Measurements from ENCODE around the gene PTGR1.

PTGR1 gene

DNA sequence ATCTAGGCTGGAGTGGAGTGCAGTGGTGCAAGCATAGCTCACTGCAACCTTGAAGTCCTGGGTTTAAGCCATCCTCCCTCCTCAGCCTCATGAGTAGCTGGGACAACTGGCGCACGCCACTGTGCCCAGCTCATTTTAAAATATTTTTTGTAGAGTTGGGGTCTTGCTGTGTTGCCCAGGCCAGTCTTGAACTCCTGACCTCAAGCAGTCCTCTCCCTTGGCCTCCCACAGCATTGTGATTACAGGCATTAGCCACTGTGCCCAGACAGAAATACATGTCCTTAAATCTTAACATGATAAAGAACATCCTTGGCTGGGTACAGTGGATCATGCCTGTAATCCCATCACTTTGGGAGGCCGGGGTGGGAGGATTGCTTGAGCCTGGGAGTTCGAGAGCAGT is 67.7 kb downstream of the PTGR1 start:
- no peak for TF ChIP-seq SIN3A (IDR thresholded peaks at IDR 0.05; ENCODE audit: borderline replicate concordance, insufficient read depth, low read length)

DNA sequence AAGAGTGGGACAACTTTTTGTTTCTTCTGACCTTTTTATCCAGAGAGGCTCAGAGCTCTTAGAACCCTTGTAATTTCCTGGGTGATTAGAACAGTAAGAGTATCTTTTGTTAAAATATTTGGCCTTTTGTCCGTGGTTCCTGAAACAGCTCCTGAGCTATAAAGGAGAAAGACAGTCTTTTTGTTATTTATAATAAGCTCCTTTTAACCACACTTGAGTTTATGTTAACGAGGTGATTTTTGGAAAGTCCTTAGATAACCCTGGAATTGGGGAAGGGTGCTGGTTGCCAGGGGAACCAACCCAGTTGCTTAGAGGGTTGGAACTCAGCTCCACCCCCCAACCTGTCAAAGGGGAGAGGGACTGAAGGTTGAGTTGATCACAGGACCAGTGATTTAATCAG is 69.7 kb downstream of the PTGR1 start:
- TF ChIP-seq FOXP2 (optimal IDR thresholded peaks at IDR 0.05; ENCODE audit: borderline replicate concordance, extremely low read depth, extremely low read length, insufficient read depth) (no peak), TAF1 (IDR thresholded peaks at IDR 0.05; ENCODE audit: borderline replicate concordance, insufficient read depth, low read length) (no peak), SIN3A (IDR thresholded peaks at IDR 0.05; ENCODE audit: borderline replicate concordance, insufficient read depth, low read length) (no peak), POLR2AphosphoS5 (IDR thresholded peaks at IDR 0.05; ENCODE audit: low read depth, low read length) (no peak)
- TF ChIP-seq, protein P1, sequence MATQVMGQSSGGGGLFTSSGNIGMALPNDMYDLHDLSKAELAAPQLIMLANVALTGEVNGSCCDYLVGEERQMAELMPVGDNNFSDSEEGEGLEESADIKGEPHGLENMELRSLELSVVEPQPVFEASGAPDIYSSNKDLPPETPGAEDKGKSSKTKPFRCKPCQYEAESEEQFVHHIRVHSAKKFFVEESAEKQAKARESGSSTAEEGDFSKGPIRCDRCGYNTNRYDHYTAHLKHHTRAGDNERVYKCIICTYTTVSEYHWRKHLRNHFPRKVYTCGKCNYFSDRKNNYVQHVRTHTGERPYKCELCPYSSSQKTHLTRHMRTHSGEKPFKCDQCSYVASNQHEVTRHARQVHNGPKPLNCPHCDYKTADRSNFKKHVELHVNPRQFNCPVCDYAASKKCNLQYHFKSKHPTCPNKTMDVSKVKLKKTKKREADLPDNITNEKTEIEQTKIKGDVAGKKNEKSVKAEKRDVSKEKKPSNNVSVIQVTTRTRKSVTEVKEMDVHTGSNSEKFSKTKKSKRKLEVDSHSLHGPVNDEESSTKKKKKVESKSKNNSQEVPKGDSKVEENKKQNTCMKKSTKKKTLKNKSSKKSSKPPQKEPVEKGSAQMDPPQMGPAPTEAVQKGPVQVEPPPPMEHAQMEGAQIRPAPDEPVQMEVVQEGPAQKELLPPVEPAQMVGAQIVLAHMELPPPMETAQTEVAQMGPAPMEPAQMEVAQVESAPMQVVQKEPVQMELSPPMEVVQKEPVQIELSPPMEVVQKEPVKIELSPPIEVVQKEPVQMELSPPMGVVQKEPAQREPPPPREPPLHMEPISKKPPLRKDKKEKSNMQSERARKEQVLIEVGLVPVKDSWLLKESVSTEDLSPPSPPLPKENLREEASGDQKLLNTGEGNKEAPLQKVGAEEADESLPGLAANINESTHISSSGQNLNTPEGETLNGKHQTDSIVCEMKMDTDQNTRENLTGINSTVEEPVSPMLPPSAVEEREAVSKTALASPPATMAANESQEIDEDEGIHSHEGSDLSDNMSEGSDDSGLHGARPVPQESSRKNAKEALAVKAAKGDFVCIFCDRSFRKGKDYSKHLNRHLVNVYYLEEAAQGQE (IDR thresholded peaks at IDR 0.05; ENCODE audit: insufficient read depth in 1 of 2, low read depth in 2 of 2, low read length in 2 of 2): no peak

DNA sequence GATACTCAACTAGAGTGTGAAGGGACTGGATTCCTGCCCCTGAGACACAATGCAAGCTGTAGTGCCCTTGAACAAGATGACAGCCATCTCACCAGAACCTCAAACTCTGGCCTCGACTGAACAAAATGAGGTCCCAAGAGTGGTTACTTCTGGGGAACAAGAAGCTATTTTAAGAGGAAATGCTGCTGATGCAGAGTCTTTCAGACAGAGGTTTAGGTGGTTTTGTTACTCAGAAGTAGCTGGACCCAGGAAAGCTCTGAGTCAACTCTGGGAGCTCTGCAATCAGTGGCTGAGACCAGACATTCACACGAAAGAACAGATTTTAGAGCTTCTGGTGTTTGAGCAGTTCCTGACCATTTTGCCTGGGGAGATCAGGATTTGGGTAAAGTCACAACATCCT is 72.1 kb downstream of the PTGR1 start:
- TF ChIP-seq SIN3A (IDR thresholded peaks at IDR 0.05; ENCODE audit: borderline replicate concordance, insufficient read depth, low read length) (no peak), POLR2AphosphoS5 (IDR thresholded peaks at IDR 0.05; ENCODE audit: low read depth, low read length) (no peak), FOXP2 (optimal IDR thresholded peaks at IDR 0.05; ENCODE audit: borderline replicate concordance, extremely low read depth, extremely low read length, insufficient read depth) (no peak), TAF1 (IDR thresholded peaks at IDR 0.05; ENCODE audit: borderline replicate concordance, insufficient read depth, low read length) (no peak)
- TF ChIP-seq, protein P1 (IDR thresholded peaks at IDR 0.05; ENCODE audit: insufficient read depth in 1 of 2, low read depth in 2 of 2, low read length in 2 of 2): no peak

DNA sequence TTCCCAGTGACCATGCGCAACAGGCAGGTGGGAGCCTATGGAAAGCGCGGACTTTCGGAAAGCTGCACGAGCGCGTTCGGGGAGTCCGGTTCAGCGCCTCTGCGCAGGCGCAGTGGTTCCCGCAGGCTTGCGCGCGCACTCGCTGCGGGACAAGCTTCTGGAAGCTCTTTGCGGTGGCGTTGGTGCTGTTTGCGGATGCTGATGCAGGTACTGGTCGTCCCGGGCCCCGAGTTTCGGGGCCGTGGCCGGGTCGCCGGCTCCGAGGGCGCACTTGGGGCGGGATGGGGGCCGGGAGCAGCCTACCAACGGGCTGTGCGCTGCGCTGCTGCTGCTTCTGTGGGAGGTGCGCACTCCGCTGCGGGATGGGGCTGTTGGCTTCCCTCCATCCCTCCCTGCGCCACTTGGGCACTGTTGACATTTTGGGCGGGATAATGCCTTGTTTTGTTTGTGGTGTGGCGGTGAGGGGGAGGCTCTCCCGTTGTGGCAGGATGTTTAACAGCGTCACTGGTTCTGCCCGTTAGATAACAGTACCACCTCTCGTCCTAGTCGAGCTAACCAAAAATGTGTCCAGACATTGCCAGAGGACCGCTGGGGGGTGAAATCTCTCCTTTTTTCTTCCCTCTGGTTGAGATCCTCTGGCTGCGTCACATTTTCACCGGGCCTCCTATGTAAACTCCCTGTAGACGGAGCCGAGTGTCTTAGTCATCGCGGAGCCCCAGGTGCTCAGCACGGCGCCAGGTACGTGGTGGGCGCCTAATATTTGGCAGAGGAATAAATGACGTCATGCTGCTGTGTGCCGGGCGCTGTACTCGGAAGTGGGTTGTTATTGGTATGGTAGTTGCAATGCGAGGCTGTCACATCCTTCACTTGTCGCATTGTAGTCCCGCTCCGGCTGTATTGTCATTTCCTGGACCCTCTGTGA is 74.1 kb downstream of the PTGR1 start, which contains the start of gene ZNF483:
Gene ZNF483, plus strand, starts transcription at position 124 of the 922 bp plus-strand sequence. CDS start 2,217 bp downstream, outside the sequence.
- TF ChIP-seq FOXP2 (optimal IDR thresholded peaks at IDR 0.05; ENCODE audit: borderline replicate concordance, extremely low read depth, extremely low read length, insufficient read depth) (no peak), SIN3A (IDR thresholded peaks at IDR 0.05; ENCODE audit: borderline replicate concordance, insufficient read depth, low read length) (no peak), TAF1 (IDR thresholded peaks at IDR 0.05; ENCODE audit: borderline replicate concordance, insufficient read depth, low read length) (no peak), POLR2AphosphoS5 (IDR thresholded peaks at IDR 0.05; ENCODE audit: low read depth, low read length) (no peak)
- TF ChIP-seq, protein P1 (IDR thresholded peaks at IDR 0.05; ENCODE audit: insufficient read depth in 1 of 2, low read depth in 2 of 2, low read length in 2 of 2): no peak

DNA sequence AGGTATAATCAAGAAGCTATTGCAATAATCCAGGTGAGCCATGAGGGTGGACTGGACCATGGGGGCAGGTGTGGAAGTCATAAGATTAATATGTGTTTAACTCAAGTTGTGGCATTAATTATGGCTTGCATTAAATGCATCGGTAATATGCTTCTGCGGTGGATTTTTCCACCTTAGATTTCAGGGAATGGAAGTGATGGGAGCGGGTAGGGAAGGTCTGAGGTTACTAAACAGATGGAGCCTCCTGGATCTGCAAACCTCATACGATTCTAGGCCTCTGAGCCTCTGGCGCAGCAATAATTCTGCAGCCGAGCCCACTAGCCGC is 74.8 kb downstream of the PTGR1 start:
- no peak for TF ChIP-seq FOXP2 (optimal IDR thresholded peaks at IDR 0.05; ENCODE audit: borderline replicate concordance, extremely low read depth, extremely low read length, insufficient read depth)
- TF ChIP-seq TAF1 (IDR thresholded peaks at IDR 0.05; ENCODE audit: borderline replicate concordance, insufficient read depth, low read length): no peak
- no peak for TF ChIP-seq POLR2AphosphoS5 (IDR thresholded peaks at IDR 0.05; ENCODE audit: low read depth, low read length)
- TF ChIP-seq SIN3A (IDR thresholded peaks at IDR 0.05; ENCODE audit: borderline replicate concordance, insufficient read depth, low read length): no peak
- TF ChIP-seq, protein P1 (IDR thresholded peaks at IDR 0.05; ENCODE audit: insufficient read depth in 1 of 2, low read depth in 2 of 2, low read length in 2 of 2): no peak
